Erythroblast (primary cell): ENCODE results near the gene CD83.

Experiments
- GATA1 ChIP-seq: IDR thresholded peaks from 2 replicates; pipeline ENCODE4 v1.6.1; 2011; ENCODE audit warnings: low read depth, mild to moderate bottlenecking, control low read depth, low read length, moderate library complexity
- POLR2A ChIP-seq: IDR thresholded peaks from 2 replicates; pipeline ENCODE4 v1.6.1; 2011; ENCODE audit warnings: mild to moderate bottlenecking, low read length

GRCh38 chr6:14180609-14181008 is 63.0 kb downstream of the CD83 start:
- TF ChIP-seq POLR2A = no peak
- no peak for TF ChIP-seq GATA1
